GM12801 (cell line): Measurements from ENCODE around the gene ERC1.

ENCODE experiments used
- TF ChIP-seq, protein P1 (sequence below): IDR thresholded peaks from one replicate; pipeline ENCODE4 v1.5.1; 2011; ENCODE audit warnings: control low read depth; ENCODE audit not compliant: insufficient read length; ENCODE audit errors: extremely low read depth

The ERC1 gene

GRCh38 chr12:1083151-1083888 lies 92.3 kb downstream of the ERC1 start:
- TF ChIP-seq, protein P1, sequence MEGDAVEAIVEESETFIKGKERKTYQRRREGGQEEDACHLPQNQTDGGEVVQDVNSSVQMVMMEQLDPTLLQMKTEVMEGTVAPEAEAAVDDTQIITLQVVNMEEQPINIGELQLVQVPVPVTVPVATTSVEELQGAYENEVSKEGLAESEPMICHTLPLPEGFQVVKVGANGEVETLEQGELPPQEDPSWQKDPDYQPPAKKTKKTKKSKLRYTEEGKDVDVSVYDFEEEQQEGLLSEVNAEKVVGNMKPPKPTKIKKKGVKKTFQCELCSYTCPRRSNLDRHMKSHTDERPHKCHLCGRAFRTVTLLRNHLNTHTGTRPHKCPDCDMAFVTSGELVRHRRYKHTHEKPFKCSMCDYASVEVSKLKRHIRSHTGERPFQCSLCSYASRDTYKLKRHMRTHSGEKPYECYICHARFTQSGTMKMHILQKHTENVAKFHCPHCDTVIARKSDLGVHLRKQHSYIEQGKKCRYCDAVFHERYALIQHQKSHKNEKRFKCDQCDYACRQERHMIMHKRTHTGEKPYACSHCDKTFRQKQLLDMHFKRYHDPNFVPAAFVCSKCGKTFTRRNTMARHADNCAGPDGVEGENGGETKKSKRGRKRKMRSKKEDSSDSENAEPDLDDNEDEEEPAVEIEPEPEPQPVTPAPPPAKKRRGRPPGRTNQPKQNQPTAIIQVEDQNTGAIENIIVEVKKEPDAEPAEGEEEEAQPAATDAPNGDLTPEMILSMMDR = no peak

- TF ChIP-seq, protein P1 = no peak
Observed at GRCh38 chr12:1083889-1084262, 92.9 kb downstream of the ERC1 start.

DNA sequence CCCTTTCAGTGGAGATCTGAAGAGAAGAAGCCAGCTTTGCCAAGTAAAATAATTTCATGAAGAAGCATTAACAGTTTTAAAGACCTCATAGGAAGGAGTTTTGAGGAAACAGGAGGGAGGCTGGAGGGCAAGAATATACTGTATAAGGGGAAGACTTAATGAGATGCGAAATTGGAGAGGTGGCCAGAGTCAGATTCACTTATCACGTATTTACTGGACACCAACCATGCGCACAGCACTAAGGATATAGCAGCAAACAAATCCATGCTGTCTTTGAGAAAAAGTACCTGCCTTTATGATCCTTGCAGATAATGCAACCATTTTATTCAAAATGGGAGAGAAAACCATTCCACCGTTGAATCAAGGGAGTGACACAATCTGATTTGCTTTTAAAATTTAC lies 100.3 kb downstream of the ERC1 start:
- TF ChIP-seq, protein P1 = no peak

- TF ChIP-seq, protein P1 = no peak
Observed at GRCh38 chr12:1093166-1093751, 102.2 kb downstream of the ERC1 start.

DNA sequence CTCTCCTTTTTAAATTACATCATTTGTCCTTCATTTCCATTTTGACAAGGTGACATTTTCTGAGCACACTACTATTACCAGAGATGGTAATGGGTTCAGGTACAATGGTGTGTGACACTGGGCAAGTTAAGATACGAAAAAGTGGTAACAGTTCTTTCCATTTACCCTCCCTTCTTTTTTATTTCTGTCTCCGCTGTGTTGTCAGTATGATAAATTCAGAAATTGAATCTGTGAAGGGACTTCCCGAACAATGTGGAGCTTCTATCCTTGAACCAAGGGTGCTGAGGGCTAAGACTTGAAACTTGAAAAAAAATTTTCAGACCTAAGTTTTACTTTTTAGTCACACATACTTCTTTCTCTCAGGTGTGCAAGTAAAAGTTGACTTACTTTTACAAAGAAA lies 103.7 kb downstream of the ERC1 start:
- TF ChIP-seq, protein P1 = no peak

DNA sequence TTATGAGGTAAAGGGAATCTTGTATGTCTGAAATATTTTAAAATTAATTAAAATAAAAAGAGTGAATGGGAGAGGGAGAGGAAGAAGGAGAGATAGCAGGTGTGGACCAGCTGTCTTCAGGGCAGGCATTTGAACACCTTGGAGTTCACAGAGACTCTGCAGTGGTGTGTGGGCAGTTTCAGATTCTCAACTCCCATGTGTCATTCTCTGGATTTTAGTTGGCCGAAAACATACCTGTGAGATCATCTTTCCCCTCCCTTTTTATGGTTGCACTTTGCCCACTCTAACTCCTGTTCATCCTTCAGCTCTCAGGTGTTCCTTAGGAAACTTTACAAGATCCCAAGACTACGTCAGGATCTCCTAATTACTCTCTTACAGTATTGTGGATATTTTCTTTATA lies 108.1 kb downstream of the ERC1 start:
- TF ChIP-seq, protein P1 = no peak

DNA sequence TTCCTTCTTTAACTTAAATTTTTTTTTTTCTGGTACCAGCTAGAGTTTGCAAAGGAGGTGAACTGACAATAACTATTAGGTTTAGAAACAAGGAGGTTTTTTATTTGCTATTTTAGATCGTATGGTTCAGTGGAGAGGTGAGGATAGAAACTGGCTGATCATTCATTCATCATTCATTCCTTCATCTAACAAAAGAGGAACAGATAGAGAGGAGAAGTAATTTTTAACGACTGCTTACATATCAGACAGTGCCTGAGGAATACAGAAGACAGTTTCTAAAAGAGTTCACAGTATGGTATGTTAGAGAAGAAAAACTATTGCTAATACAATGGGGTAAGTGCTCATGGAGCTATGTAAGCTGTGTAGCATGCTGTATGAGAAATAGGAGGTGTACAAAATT lies 111.1 kb downstream of the ERC1 start:
- TF ChIP-seq, protein P1 = no peak
